ENCODE measurements around the gene COPG1.
"Not testable (repeated sequence)": the region's sequence is repeated elsewhere in the genome, so short reads cannot be mapped to it uniquely, and the experiment has no call there.

DNA sequence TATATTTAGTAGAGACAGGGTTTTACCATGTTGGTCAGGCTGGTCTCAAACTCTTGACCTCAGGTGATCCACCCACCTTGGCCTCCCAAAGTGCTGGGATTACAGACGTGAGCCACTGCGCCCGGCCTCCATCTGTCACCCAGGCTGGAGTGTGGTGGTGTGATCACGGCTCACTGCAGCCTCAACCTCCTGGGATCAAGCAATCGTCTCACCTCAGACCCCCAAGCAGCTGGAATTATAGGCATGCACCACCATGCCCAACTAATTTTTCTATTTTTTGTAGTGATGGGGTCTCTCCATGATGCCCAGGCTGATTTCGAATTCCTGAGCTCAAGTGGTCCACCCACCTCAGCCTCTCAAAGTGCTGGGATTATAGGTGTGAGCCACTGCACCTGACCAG, 15.6 kb downstream of the COPG1 start:
- TF ChIP-seq, protein P1, sequence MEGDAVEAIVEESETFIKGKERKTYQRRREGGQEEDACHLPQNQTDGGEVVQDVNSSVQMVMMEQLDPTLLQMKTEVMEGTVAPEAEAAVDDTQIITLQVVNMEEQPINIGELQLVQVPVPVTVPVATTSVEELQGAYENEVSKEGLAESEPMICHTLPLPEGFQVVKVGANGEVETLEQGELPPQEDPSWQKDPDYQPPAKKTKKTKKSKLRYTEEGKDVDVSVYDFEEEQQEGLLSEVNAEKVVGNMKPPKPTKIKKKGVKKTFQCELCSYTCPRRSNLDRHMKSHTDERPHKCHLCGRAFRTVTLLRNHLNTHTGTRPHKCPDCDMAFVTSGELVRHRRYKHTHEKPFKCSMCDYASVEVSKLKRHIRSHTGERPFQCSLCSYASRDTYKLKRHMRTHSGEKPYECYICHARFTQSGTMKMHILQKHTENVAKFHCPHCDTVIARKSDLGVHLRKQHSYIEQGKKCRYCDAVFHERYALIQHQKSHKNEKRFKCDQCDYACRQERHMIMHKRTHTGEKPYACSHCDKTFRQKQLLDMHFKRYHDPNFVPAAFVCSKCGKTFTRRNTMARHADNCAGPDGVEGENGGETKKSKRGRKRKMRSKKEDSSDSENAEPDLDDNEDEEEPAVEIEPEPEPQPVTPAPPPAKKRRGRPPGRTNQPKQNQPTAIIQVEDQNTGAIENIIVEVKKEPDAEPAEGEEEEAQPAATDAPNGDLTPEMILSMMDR (IDR thresholded peaks at IDR 0.05 in 2 of 3, conservative IDR thresholded peaks at IDR 0.05 in 1 of 3; ENCODE audit: control insufficient read depth in 2 of 3, extremely low read depth in 1 of 3, insufficient read depth in 1 of 3, low read depth in 3 of 3, low read length in 3 of 3): not testable (repeated sequence)
- TF ChIP-seq, protein P2, sequence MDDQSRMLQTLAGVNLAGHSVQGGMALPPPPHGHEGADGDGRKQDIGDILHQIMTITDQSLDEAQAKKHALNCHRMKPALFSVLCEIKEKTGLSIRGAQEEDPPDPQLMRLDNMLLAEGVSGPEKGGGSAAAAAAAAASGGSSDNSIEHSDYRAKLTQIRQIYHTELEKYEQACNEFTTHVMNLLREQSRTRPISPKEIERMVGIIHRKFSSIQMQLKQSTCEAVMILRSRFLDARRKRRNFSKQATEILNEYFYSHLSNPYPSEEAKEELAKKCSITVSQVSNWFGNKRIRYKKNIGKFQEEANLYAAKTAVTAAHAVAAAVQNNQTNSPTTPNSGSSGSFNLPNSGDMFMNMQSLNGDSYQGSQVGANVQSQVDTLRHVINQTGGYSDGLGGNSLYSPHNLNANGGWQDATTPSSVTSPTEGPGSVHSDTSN (IDR thresholded peaks at IDR 0.05; ENCODE audit: insufficient replicate concordance, low read depth, low read length): not testable (repeated sequence)
- TF ChIP-seq ETV6 (conservative IDR thresholded peaks at IDR 0.05 in 1 of 2, IDR thresholded peaks at IDR 0.05 in 1 of 2; ENCODE audit: borderline replicate concordance in 1 of 2, low read depth in 1 of 2); GATAD2B (conservative IDR thresholded peaks at IDR 0.05; ENCODE audit: low read depth); RFX5 (IDR thresholded peaks at IDR 0.05; ENCODE audit: low read depth, low read length); RAD21 (IDR thresholded peaks at IDR 0.05; ENCODE audit: insufficient read depth, low read depth, low read length); JUND (IDR thresholded peaks at IDR 0.05; ENCODE audit: low read depth, low read length); CREB1 (IDR thresholded peaks at IDR 0.05; ENCODE audit: low read depth); MYC (IDR thresholded peaks at IDR 0.05; ENCODE audit: insufficient read depth, insufficient read length, insufficient replicate concordance, low read length, severe bottlenecking); CEBPB (IDR thresholded peaks at IDR 0.05; ENCODE audit: borderline replicate concordance in 1 of 2, low read depth in 2 of 2, low read length in 2 of 2); JUNB (IDR thresholded peaks at IDR 0.05): not testable (repeated sequence)
- TF ChIP-seq, protein P3, sequence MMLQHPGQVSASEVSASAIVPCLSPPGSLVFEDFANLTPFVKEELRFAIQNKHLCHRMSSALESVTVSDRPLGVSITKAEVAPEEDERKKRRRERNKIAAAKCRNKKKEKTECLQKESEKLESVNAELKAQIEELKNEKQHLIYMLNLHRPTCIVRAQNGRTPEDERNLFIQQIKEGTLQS (IDR thresholded peaks at IDR 0.05; ENCODE audit: borderline replicate concordance, extremely low read depth, low read depth, low read length): not testable (repeated sequence)
- TF ChIP-seq, protein P4, sequence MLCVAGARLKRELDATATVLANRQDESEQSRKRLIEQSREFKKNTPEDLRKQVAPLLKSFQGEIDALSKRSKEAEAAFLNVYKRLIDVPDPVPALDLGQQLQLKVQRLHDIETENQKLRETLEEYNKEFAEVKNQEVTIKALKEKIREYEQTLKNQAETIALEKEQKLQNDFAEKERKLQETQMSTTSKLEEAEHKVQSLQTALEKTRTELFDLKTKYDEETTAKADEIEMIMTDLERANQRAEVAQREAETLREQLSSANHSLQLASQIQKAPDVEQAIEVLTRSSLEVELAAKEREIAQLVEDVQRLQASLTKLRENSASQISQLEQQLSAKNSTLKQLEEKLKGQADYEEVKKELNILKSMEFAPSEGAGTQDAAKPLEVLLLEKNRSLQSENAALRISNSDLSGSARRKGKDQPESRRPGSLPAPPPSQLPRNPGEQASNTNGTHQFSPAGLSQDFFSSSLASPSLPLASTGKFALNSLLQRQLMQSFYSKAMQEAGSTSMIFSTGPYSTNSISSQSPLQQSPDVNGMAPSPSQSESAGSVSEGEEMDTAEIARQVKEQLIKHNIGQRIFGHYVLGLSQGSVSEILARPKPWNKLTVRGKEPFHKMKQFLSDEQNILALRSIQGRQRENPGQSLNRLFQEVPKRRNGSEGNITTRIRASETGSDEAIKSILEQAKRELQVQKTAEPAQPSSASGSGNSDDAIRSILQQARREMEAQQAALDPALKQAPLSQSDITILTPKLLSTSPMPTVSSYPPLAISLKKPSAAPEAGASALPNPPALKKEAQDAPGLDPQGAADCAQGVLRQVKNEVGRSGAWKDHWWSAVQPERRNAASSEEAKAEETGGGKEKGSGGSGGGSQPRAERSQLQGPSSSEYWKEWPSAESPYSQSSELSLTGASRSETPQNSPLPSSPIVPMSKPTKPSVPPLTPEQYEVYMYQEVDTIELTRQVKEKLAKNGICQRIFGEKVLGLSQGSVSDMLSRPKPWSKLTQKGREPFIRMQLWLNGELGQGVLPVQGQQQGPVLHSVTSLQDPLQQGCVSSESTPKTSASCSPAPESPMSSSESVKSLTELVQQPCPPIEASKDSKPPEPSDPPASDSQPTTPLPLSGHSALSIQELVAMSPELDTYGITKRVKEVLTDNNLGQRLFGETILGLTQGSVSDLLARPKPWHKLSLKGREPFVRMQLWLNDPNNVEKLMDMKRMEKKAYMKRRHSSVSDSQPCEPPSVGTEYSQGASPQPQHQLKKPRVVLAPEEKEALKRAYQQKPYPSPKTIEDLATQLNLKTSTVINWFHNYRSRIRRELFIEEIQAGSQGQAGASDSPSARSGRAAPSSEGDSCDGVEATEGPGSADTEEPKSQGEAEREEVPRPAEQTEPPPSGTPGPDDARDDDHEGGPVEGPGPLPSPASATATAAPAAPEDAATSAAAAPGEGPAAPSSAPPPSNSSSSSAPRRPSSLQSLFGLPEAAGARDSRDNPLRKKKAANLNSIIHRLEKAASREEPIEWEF (IDR thresholded peaks at IDR 0.05; ENCODE audit: insufficient replicate concordance, low read depth, low read length): not testable (repeated sequence)
